Mucosa of rectum (tissue), 2 donors: ENCODE measurements around the gene DYNLT1.
"Not testable (repeated sequence)": the region's sequence is repeated elsewhere in the genome, so short reads cannot be mapped to it uniquely, and the experiment has no call there.

ENCODE experiments used
- H3K27ac ChIP-seq, 2 donors: one replicate each; pipeline ENCODE4 v1.7.0; 2013; ENCODE audit warnings: inconsistent platforms in 2 of 2, low read depth in 2 of 2, low read length in 2 of 2
- H3K27me3 ChIP-seq, 2 donors: one replicate each; pipeline ENCODE4 v1.7.0; 2013; ENCODE audit warnings: low read length in 2 of 2; ENCODE audit not compliant: control insufficient read depth in 2 of 2, insufficient read depth in 2 of 2
- H3K36me3 ChIP-seq, 2 donors: one replicate each; pipeline ENCODE4 v1.7.0; 2013; ENCODE audit warnings: low read length in 2 of 2; ENCODE audit not compliant: control insufficient read depth in 2 of 2, insufficient read depth in 2 of 2
- H3K4me1 ChIP-seq, 2 donors: one replicate each; pipeline ENCODE4 v1.7.0; 2013; ENCODE audit warnings: low read length in 2 of 2, mild to moderate bottlenecking in 1 of 2; ENCODE audit not compliant: control insufficient read depth in 2 of 2, insufficient read depth in 2 of 2
- H3K4me3 ChIP-seq, 2 donors: one replicate each; pipeline ENCODE4 v1.7.0; 2013; ENCODE audit warnings: low read length in 2 of 2
- H3K9ac ChIP-seq, 2 donors: one replicate each; pipeline ENCODE4 v1.7.0; 2013; ENCODE audit warnings: low read length in 2 of 2, low read depth in 1 of 2, mild to moderate bottlenecking in 1 of 2
- H3K9me3 ChIP-seq, 2 donors: one replicate each; pipeline ENCODE4 v1.7.0; 2013; ENCODE audit warnings: low read length in 2 of 2; ENCODE audit not compliant: control insufficient read depth in 2 of 2
- donor health status: healthy.
- donor health status: Normal muscosa, but diverticular disease.

Gene DYNLT1

GRCh38 chr6:158611039-158611438 lies 33.5 kb downstream of the DYNLT1 start:
- no peak overlapping the region for H3K4me3 ChIP-seq
- no peak overlapping the region for H3K9ac ChIP-seq
- no peaks in the 10 kb centered on the region for H3K27me3 ChIP-seq
- H3K9me3 ChIP-seq = no peaks in the 10 kb centered on the region
- H3K27ac ChIP-seq = no peak overlapping the region
- no peaks in the 10 kb centered on the region for H3K4me1 ChIP-seq
- H3K36me3 ChIP-seq = peaks cover 39 to 48% of the 10 kb centered on the region in 2 donors

- Histone ChIP-seq H3K9me3 (no peaks in the 10 kb centered on the region), H3K9ac (no peak overlapping the region), H3K4me1 (no peaks in the 10 kb centered on the region), H3K36me3 (peaks cover 45 to 53% of the 10 kb centered on the region in 2 donors), H3K4me3 (no peak overlapping the region), H3K27ac (no peak overlapping the region), H3K27me3 (no peaks in the 10 kb centered on the region)
Measured at GRCh38 chr6:158610319-158610968, 34.1 kb downstream of the DYNLT1 start.

GRCh38 chr6:158609455-158610155 lies 34.9 kb downstream of the DYNLT1 start:
- no peak overlapping the region for H3K9ac ChIP-seq
- no peak overlapping the region for H3K4me3 ChIP-seq
- H3K27me3 ChIP-seq = no peaks in the 10 kb centered on the region
- H3K27ac ChIP-seq = no peak overlapping the region
- H3K36me3 ChIP-seq = peaks cover 47 to 54% of the 10 kb centered on the region in 2 donors
- no peaks in the 10 kb centered on the region for H3K9me3 ChIP-seq
- H3K4me1 ChIP-seq = no peaks in the 10 kb centered on the region

- Histone ChIP-seq H3K36me3 (peaks cover 47 to 60% of the 10 kb centered on the region in 2 donors), H3K4me1 (no peaks in the 10 kb centered on the region), H3K27ac (no peak overlapping the region), H3K27me3 (no peaks in the 10 kb centered on the region), H3K9ac (no peak overlapping the region), H3K4me3 (no peak overlapping the region), H3K9me3 (no peaks in the 10 kb centered on the region)
Measured at GRCh38 chr6:158608221-158608620, 36.3 kb downstream of the DYNLT1 start.

- Histone ChIP-seq H3K27me3 (no peaks in the 10 kb centered on the region), H3K4me1 (no peaks in the 10 kb centered on the region), H3K27ac (no peak overlapping the region), H3K9me3 (no peaks in the 10 kb centered on the region), H3K4me3 (no peak overlapping the region), H3K9ac (no peak overlapping the region), H3K36me3 (peaks cover 47 to 60% of the 10 kb centered on the region in 2 donors)
Measured at GRCh38 chr6:158607411-158608170, 37.0 kb downstream of the DYNLT1 start.

- no peak overlapping the region for H3K9ac ChIP-seq
- H3K27ac ChIP-seq = no peak overlapping the region
- peaks cover 48 to 60% of the 10 kb centered on the region in 2 donors for H3K36me3 ChIP-seq
- H3K27me3 ChIP-seq = no peaks in the 10 kb centered on the region
- H3K9me3 ChIP-seq = no peaks in the 10 kb centered on the region
- no peaks in the 10 kb centered on the region for H3K4me1 ChIP-seq
- H3K4me3 ChIP-seq = no peak overlapping the region
Measured at GRCh38 chr6:158606935-158607334, 37.6 kb downstream of the DYNLT1 start.

- not testable (repeated sequence) for H3K27me3 ChIP-seq, H3K27ac ChIP-seq, H3K9me3 ChIP-seq, H3K4me1 ChIP-seq, H3K4me3 ChIP-seq, H3K9ac ChIP-seq
- peaks cover 45 to 60% of the 10 kb centered on the region in 2 donors for H3K36me3 ChIP-seq
Measured at GRCh38 chr6:158606011-158606410, 38.5 kb downstream of the DYNLT1 start.

GRCh38 chr6:158605266-158605878 lies 39.2 kb downstream of the DYNLT1 start:
- peaks cover 39 to 56% of the 10 kb centered on the region in 2 donors for H3K36me3 ChIP-seq
- no peaks in the 10 kb centered on the region for H3K4me1 ChIP-seq
- no peaks in the 10 kb centered on the region for H3K9me3 ChIP-seq
- H3K4me3 ChIP-seq = no peak overlapping the region
- no peak overlapping the region for H3K9ac ChIP-seq
- no peaks in the 10 kb centered on the region for H3K27me3 ChIP-seq
- no peak overlapping the region for H3K27ac ChIP-seq

GRCh38 chr6:158604048-158604406 lies 40.5 kb downstream of the DYNLT1 start:
- Histone ChIP-seq H3K4me3 (no peak overlapping the region), H3K27ac (no peak overlapping the region), H3K9ac (no peak overlapping the region), H3K9me3 (no peaks in the 10 kb centered on the region), H3K4me1 (no peaks in the 10 kb centered on the region), H3K27me3 (no peaks in the 10 kb centered on the region), H3K36me3 (peaks cover 30 to 53% of the 10 kb centered on the region in 2 donors)
